H1 (cell line): ENCODE measurements around the gene TOMT. TPM values are rescaled to one million over a fixed set of nuclear protein-coding genes. Genes with fewer than 3 reads are reported as not detected.

Experiments
- CTCF ChIA-PET: fragments of 300-600 bp; sonication (Branson Sonifier 250); formaldehyde crosslinking; loops from one replicate; lab custom pipeline; 2021; ENCODE audit not compliant: partially characterized antibody; lab: Charles Lee
- POLR2A ChIA-PET: fragments of 300-600 bp; sonication (Branson Sonifier 250); formaldehyde crosslinking; loops from one replicate; lab custom pipeline; 2021; ENCODE audit warnings: inconsistent platforms; ENCODE audit not compliant: partially characterized antibody; lab: Charles Lee
- DNase-seq, 2 experiments: peaks; one replicate each; pipeline versions ENCODE4 v3.0.0 to v3.0.0-alpha.2; 2010 to 2022; ENCODE audit warnings: low spot score in 2 of 2, low read depth in 1 of 2, mixed read lengths in 1 of 2
- FAIRE-seq: peaks from 2 replicates; lab custom pipeline; 2011; peaks lifted over from hg19 to GRCh38; lab: Jason Lieb, UNC
- H2AFZ ChIP-seq: 2 replicates; pipeline ENCODE4 v1.8.1; 2012; ENCODE audit warnings: low read length, inconsistent platforms
- H2AK5ac ChIP-seq: 2 replicates; pipeline ENCODE4 v1.6.1; 2013; ENCODE audit warnings: low read depth, low read length
- H2BK120ac ChIP-seq: replicated peaks from 2 replicates; pipeline ENCODE3; 2013; ENCODE audit warnings: low read depth, low read length, inconsistent platforms
- H2BK12ac ChIP-seq: 2 replicates; pipeline ENCODE4 v1.6.1; 2013; ENCODE audit warnings: low read depth, low read length
- H2BK15ac ChIP-seq: 2 replicates; pipeline ENCODE4 v1.6.1; 2013; ENCODE audit warnings: low read length
- H2BK20ac ChIP-seq: 2 replicates; pipeline ENCODE4 v1.6.1; 2013; ENCODE audit warnings: low read length
- H2BK5ac ChIP-seq: 2 replicates; pipeline ENCODE4 v1.6.1; 2013; ENCODE audit warnings: low read depth, low read length
- H3K14ac ChIP-seq: 2 replicates; pipeline ENCODE4 v1.6.1; 2013; ENCODE audit warnings: inconsistent platforms; ENCODE audit not compliant: insufficient read length
- H3K18ac ChIP-seq: 2 replicates; pipeline ENCODE4 v1.6.1; 2013; ENCODE audit warnings: low read length; ENCODE audit errors: extremely low read depth
- H3K23ac ChIP-seq: 2 replicates; pipeline ENCODE4 v1.6.1; 2013; ENCODE audit warnings: inconsistent platforms; ENCODE audit not compliant: insufficient read length
- H3K23me2 ChIP-seq: 2 replicates; pipeline ENCODE4 v1.6.1; 2013; ENCODE audit warnings: low read depth, low read length
- H3K27ac ChIP-seq: 2 replicates; pipeline ENCODE4 v1.6.1; 2011; ENCODE audit warnings: low read depth, low read length, inconsistent platforms
- H3K27me3 ChIP-seq, 4 experiments: replicated peaks in 1 of 4; 1 replicate in 1 of 4; 2 replicates in 3 of 4; pipeline versions ENCODE4 v1.6.1 to v1.8.1; 2011 to 2013; ENCODE audit warnings: low read length in 3 of 4, mild to moderate bottlenecking in 3 of 4, inconsistent platforms in 2 of 4, mixed read lengths in 2 of 4, moderate library complexity in 1 of 4; ENCODE audit not compliant: control insufficient read depth in 3 of 4, insufficient read depth in 3 of 4; ENCODE audit errors: extremely low read depth in 1 of 4
- H3K36me3 ChIP-seq, 4 experiments: 2 replicates each; pipeline versions ENCODE4 v1.6.1 to v1.8.1; 2011 to 2013; ENCODE audit warnings: mild to moderate bottlenecking in 4 of 4, low read length in 3 of 4, moderate library complexity in 2 of 4, control low read depth in 1 of 4, inconsistent platforms in 1 of 4; ENCODE audit not compliant: insufficient read depth in 4 of 4, control insufficient read depth in 2 of 4
- H3K4ac ChIP-seq: replicated peaks from 2 replicates; pipeline ENCODE3; 2013; ENCODE audit warnings: low read length, low read depth, mixed read lengths, inconsistent platforms; ENCODE audit not compliant: insufficient read length
- H3K4me1 ChIP-seq, 4 experiments: replicated peaks in 1 of 4; 1 replicate in 1 of 4; 2 replicates in 3 of 4; pipeline versions ENCODE4 v1.6.1 to v1.8.1; 2011 to 2013; ENCODE audit warnings: low read length in 3 of 4, inconsistent platforms in 2 of 4, mixed read lengths in 1 of 4; ENCODE audit not compliant: insufficient read depth in 4 of 4, control insufficient read depth in 3 of 4
- H3K4me2 ChIP-seq, 2 experiments: 2 replicates each; pipeline versions ENCODE4 v1.6.1 to v1.8.1; 2011 to 2013; ENCODE audit warnings: low read depth in 2 of 2, low read length in 2 of 2, control low read depth in 1 of 2, inconsistent platforms in 1 of 2, mild to moderate bottlenecking in 1 of 2; ENCODE audit not compliant: insufficient read depth in 1 of 2
- H3K4me3 ChIP-seq, 4 experiments: fragments of 200-600, 300-600 bp in 1 of 4; sonication (generic), shearing (Covaris generic), sonication (Bioruptor Twin) in 1 of 4; 2 replicates each; pipeline versions ENCODE4 v1.5.1 to v1.8.1; 2011 to 2016; ENCODE audit warnings: low read length in 4 of 4, low read depth in 3 of 4, control low read depth in 2 of 4, inconsistent platforms in 2 of 4, mild to moderate bottlenecking in 2 of 4, mixed read lengths in 1 of 4, moderate library complexity in 1 of 4; ENCODE audit not compliant: insufficient read depth in 2 of 4; ENCODE audit errors: extremely low read depth in 1 of 4
- H3K56ac ChIP-seq: replicated peaks from 2 replicates; pipeline ENCODE3; 2013; ENCODE audit warnings: low read depth, mild to moderate bottlenecking, mixed read lengths, low read length, inconsistent platforms; ENCODE audit not compliant: insufficient read length
- H3K79me1 ChIP-seq: 2 replicates; pipeline ENCODE4 v1.6.1; 2013; ENCODE audit warnings: low read depth, low read length, control low read depth
- H3K79me2 ChIP-seq, 2 experiments: 2 replicates each; pipeline versions ENCODE4 v1.6.1 to v1.8.1; 2012 to 2013; ENCODE audit warnings: low read length in 2 of 2, mild to moderate bottlenecking in 2 of 2, inconsistent platforms in 1 of 2; ENCODE audit not compliant: insufficient read depth in 2 of 2, control insufficient read depth in 1 of 2
- H3K9ac ChIP-seq, 4 experiments: replicated peaks in 1 of 4; 1 replicate in 1 of 4; 2 replicates in 3 of 4; pipeline versions ENCODE4 v1.6.1 to v1.8.1; 2011 to 2013; ENCODE audit warnings: low read depth in 3 of 4, low read length in 3 of 4, control low read depth in 2 of 4, mild to moderate bottlenecking in 2 of 4, moderate library complexity in 2 of 4, inconsistent platforms in 1 of 4; ENCODE audit errors: extremely low read depth in 1 of 4
- H3K9me3 ChIP-seq, 2 experiments: 2 replicates each; pipeline versions ENCODE4 v1.6.1 to v1.8.1; 2012 to 2013; ENCODE audit warnings: mild to moderate bottlenecking in 2 of 2, moderate library complexity in 2 of 2, control low read depth in 1 of 2, inconsistent platforms in 1 of 2, low read depth in 1 of 2, low read length in 1 of 2, mixed read lengths in 1 of 2; ENCODE audit not compliant: insufficient read depth in 2 of 2
- H4K20me1 ChIP-seq, 2 experiments: replicated peaks in 1 of 2; 2 replicates each; pipeline versions ENCODE3 to v1.8.1; 2011 to 2013; ENCODE audit warnings: inconsistent platforms in 2 of 2, low read length in 2 of 2, mild to moderate bottlenecking in 1 of 2; ENCODE audit not compliant: insufficient read depth in 2 of 2, control insufficient read depth in 1 of 2
- H4K5ac ChIP-seq: 2 replicates; pipeline ENCODE4 v1.6.1; 2013; ENCODE audit warnings: low read length, low read depth, mixed read lengths, inconsistent platforms; ENCODE audit not compliant: insufficient read length
- H4K8ac ChIP-seq: 2 replicates; pipeline ENCODE4 v1.8.0; 2013; ENCODE audit warnings: mild to moderate bottlenecking, moderate library complexity, low read length, inconsistent platforms; ENCODE audit not compliant: insufficient read depth; ENCODE audit errors: extremely low read depth
- H4K91ac ChIP-seq: replicated peaks from 2 replicates; pipeline ENCODE3; 2013; ENCODE audit warnings: low read length, mixed read lengths, inconsistent platforms; ENCODE audit not compliant: insufficient read length
- BRCA1 ChIP-seq: IDR thresholded peaks from 2 replicates; pipeline ENCODE4 v1.6.1; 2012; ENCODE audit warnings: low read depth, low read length, improper control_type of control experiment
- CHD1 ChIP-seq: IDR thresholded peaks from 2 replicates; pipeline ENCODE4 v1.6.1; 2012; ENCODE audit warnings: low read depth, low read length, improper control_type of control experiment
- FOSL1 ChIP-seq: IDR thresholded peaks from 2 replicates; pipeline ENCODE4 v1.6.1; 2011; ENCODE audit warnings: mild to moderate bottlenecking, low read depth, low read length, moderate library complexity; ENCODE audit not compliant: insufficient read depth
- NANOG ChIP-seq: IDR thresholded peaks from 2 replicates; pipeline ENCODE4 v1.6.1; 2011; ENCODE audit warnings: low read length, low read depth, mild to moderate bottlenecking, inconsistent platforms; ENCODE audit not compliant: insufficient read depth, poor library complexity, severe bottlenecking
- POU5F1 ChIP-seq: IDR thresholded peaks from 2 replicates; pipeline ENCODE4 v1.6.1; 2011; ENCODE audit warnings: low read depth, mild to moderate bottlenecking, low read length, moderate library complexity
- whole genome bisulfite sequencing, 2 experiments: shearing (Covaris generic) in 1 of 2; methylation state at CpG; one replicate each; pipeline versions ENCODE4 v1.1.6 to v1.1.7; 2013 to 2015; ENCODE audit warnings: low lambda C conversion rate in 2 of 2, mixed read lengths in 2 of 2, inconsistent platforms in 1 of 2, low coverage in 1 of 2, missing lambda C conversion rate in 1 of 2; ENCODE audit not compliant: insufficient replicate concordance in 2 of 2, insufficient coverage in 1 of 2, insufficient read length in 1 of 2; ENCODE audit errors: extremely low coverage in 1 of 2, missing lambda C conversion rate in 1 of 2; 5-methylcytosine and 5-hydroxymethylcytosine counted together
- polyA plus RNA-seq, 7 experiments: library from polyadenylated mRNA; depleted of rRNA in 3 of 7; stranded (reverse) in 5 of 7; unstranded in 2 of 7; fragments of >200 nt in 5 of 7; fragments of 200-250 nt in 2 of 7; gene quantifications; 1 replicate in 5 of 7; 2 replicates in 1 of 7; 4 replicates in 1 of 7; pipeline versions ENCODE4 v1.2.1 to v1.2.3, GENCODE V29; 2011 to 2013; ENCODE audit warnings: missing spikeins in 2 of 7, mixed read lengths in 2 of 7
- total RNA-seq: library from RNA; stranded (reverse); fragmentation: NEBNext Ultra II Directional; extraction: Animal tissue kit (Norgen Biotek cat#: 25700); gene quantifications from 2 replicates; pipeline ENCODE4 v1.2.1, GENCODE V29; 2021

TOMT gene
- total and polyA plus RNA-seq, 2 of the 8 experiments (the other 6 are each of a cell fraction or from before 2014, with no cell fraction given) = 0.11 TPM; not detected in 1

DNA sequence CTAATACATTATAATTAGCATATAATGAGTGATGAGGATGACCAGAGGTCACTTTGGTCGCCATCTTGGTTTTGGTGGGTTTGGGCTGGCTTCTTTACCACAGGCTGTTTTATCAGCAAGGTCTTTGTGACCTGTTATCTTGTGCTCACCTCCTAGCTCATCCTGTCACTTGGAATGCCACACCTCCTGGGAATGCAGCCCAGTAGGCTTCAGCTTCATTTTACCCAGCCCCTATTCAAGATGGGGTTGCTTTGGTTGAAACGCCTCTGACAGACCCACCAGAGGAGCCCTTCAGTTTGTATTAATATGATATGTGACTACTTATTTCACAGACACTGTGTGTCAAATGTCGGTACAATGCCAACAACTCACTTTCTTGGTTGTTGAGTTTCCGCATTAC is 50.0 kb downstream of the TOMT start:
- FAIRE-seq (no peak), DNase-seq (no peak)
- no peak overlapping the region for H3K4ac ChIP-seq
- H4K20me1 ChIP-seq = no peaks in the 10 kb centered on the region
- no peaks in the 10 kb centered on the region for H3K79me2 ChIP-seq
- H2AK5ac ChIP-seq = no peak overlapping the region
- no peak overlapping the region for H2BK5ac ChIP-seq
- H3K4me3 ChIP-seq = no peak overlapping the region
- no peaks in the 10 kb centered on the region for H3K36me3 ChIP-seq
- no peak overlapping the region for H2BK120ac ChIP-seq
- no peak overlapping the region for H3K9ac ChIP-seq
- TF ChIP-seq POU5F1 (no peak), BRCA1 (no peak), NANOG (no peak), FOSL1 (no peak), CHD1 (no peak)
- H4K5ac ChIP-seq = no peak overlapping the region
- H2AFZ ChIP-seq = no peak overlapping the region
- no peak overlapping the region for H2BK20ac ChIP-seq
- H3K18ac ChIP-seq = no peak overlapping the region
- H3K4me2 ChIP-seq = no peak overlapping the region
- H3K27me3 ChIP-seq = no peaks in the 10 kb centered on the region
- no peaks in the 10 kb centered on the region for H3K9me3 ChIP-seq
- ChIA-PET POLR2A (no interaction called here), CTCF (interaction anchor here (0.6 to 10.4 kb wide), 6 partner anchors 12 to 266 kb away, joined by 3 to 71 read pairs (median 3); no protein-coding TSS in a partner anchor)
- H4K8ac ChIP-seq = no peak overlapping the region
- H4K91ac ChIP-seq = no peak overlapping the region
- H3K14ac ChIP-seq = no peak overlapping the region
- no peak overlapping the region for H2BK12ac ChIP-seq
- no peak overlapping the region for H3K23ac ChIP-seq
- H3K56ac ChIP-seq = no peak overlapping the region
- 91% methylated on average over 4 of the region's 4 CpGs; no CpG with 5 or more reads in 1 of the 2 experiments for WGBS, 2 experiments
- no peaks in the 10 kb centered on the region; the same call in 1 of the 2 replicates for H3K23me2 ChIP-seq
- H3K27ac ChIP-seq = no peak overlapping the region
- H2BK15ac ChIP-seq = no peak overlapping the region
- H3K4me1 ChIP-seq = no peaks in the 10 kb centered on the region
- no peaks in the 10 kb centered on the region for H3K79me1 ChIP-seq
